H1 (cell line): Measurements from ENCODE around the gene GK2. TPM values are rescaled to one million over a fixed set of nuclear protein-coding genes. Genes with fewer than 3 reads are reported as not detected.

ENCODE experiments used
- CTCF ChIA-PET: fragments of 300-600 bp; sonication (Branson Sonifier 250); formaldehyde crosslinking; loops from one replicate; lab custom pipeline; 2021; ENCODE audit not compliant: partially characterized antibody; lab: Charles Lee
- POLR2A ChIA-PET: fragments of 300-600 bp; sonication (Branson Sonifier 250); formaldehyde crosslinking; loops from one replicate; lab custom pipeline; 2021; ENCODE audit warnings: inconsistent platforms; ENCODE audit not compliant: partially characterized antibody; lab: Charles Lee
- DNase-seq, 2 experiments: peaks; one replicate each; pipeline versions ENCODE4 v3.0.0 to v3.0.0-alpha.2; 2010 to 2022; ENCODE audit warnings: low spot score in 2 of 2, low read depth in 1 of 2, mixed read lengths in 1 of 2
- FAIRE-seq: peaks from 2 replicates; lab custom pipeline; 2011; peaks lifted over from hg19 to GRCh38; lab: Jason Lieb, UNC
- H2AFZ ChIP-seq: 2 replicates; pipeline ENCODE4 v1.8.1; 2012; ENCODE audit warnings: low read length, inconsistent platforms
- H2AK5ac ChIP-seq: 2 replicates; pipeline ENCODE4 v1.6.1; 2013; ENCODE audit warnings: low read depth, low read length
- H2BK120ac ChIP-seq: replicated peaks from 2 replicates; pipeline ENCODE3; 2013; ENCODE audit warnings: low read depth, low read length, inconsistent platforms
- H2BK12ac ChIP-seq: 2 replicates; pipeline ENCODE4 v1.6.1; 2013; ENCODE audit warnings: low read depth, low read length
- H2BK15ac ChIP-seq: 2 replicates; pipeline ENCODE4 v1.6.1; 2013; ENCODE audit warnings: low read length
- H2BK20ac ChIP-seq: 2 replicates; pipeline ENCODE4 v1.6.1; 2013; ENCODE audit warnings: low read length
- H2BK5ac ChIP-seq: 2 replicates; pipeline ENCODE4 v1.6.1; 2013; ENCODE audit warnings: low read depth, low read length
- H3K14ac ChIP-seq: 2 replicates; pipeline ENCODE4 v1.6.1; 2013; ENCODE audit warnings: inconsistent platforms; ENCODE audit not compliant: insufficient read length
- H3K18ac ChIP-seq: 2 replicates; pipeline ENCODE4 v1.6.1; 2013; ENCODE audit warnings: low read length; ENCODE audit errors: extremely low read depth
- H3K23ac ChIP-seq: 2 replicates; pipeline ENCODE4 v1.6.1; 2013; ENCODE audit warnings: inconsistent platforms; ENCODE audit not compliant: insufficient read length
- H3K23me2 ChIP-seq: 2 replicates; pipeline ENCODE4 v1.6.1; 2013; ENCODE audit warnings: low read depth, low read length
- H3K27ac ChIP-seq: 2 replicates; pipeline ENCODE4 v1.6.1; 2011; ENCODE audit warnings: low read depth, low read length, inconsistent platforms
- H3K27me3 ChIP-seq, 4 experiments: replicated peaks in 1 of 4; 1 replicate in 1 of 4; 2 replicates in 3 of 4; pipeline versions ENCODE4 v1.6.1 to v1.8.1; 2011 to 2013; ENCODE audit warnings: low read length in 3 of 4, mild to moderate bottlenecking in 3 of 4, inconsistent platforms in 2 of 4, mixed read lengths in 2 of 4, moderate library complexity in 1 of 4; ENCODE audit not compliant: control insufficient read depth in 3 of 4, insufficient read depth in 3 of 4; ENCODE audit errors: extremely low read depth in 1 of 4
- H3K36me3 ChIP-seq, 4 experiments: 2 replicates each; pipeline versions ENCODE4 v1.6.1 to v1.8.1; 2011 to 2013; ENCODE audit warnings: mild to moderate bottlenecking in 4 of 4, low read length in 3 of 4, moderate library complexity in 2 of 4, control low read depth in 1 of 4, inconsistent platforms in 1 of 4; ENCODE audit not compliant: insufficient read depth in 4 of 4, control insufficient read depth in 2 of 4
- H3K4ac ChIP-seq: replicated peaks from 2 replicates; pipeline ENCODE3; 2013; ENCODE audit warnings: low read length, low read depth, mixed read lengths, inconsistent platforms; ENCODE audit not compliant: insufficient read length
- H3K4me1 ChIP-seq, 4 experiments: replicated peaks in 1 of 4; 1 replicate in 1 of 4; 2 replicates in 3 of 4; pipeline versions ENCODE4 v1.6.1 to v1.8.1; 2011 to 2013; ENCODE audit warnings: low read length in 3 of 4, inconsistent platforms in 2 of 4, mixed read lengths in 1 of 4; ENCODE audit not compliant: insufficient read depth in 4 of 4, control insufficient read depth in 3 of 4
- H3K4me2 ChIP-seq, 2 experiments: 2 replicates each; pipeline versions ENCODE4 v1.6.1 to v1.8.1; 2011 to 2013; ENCODE audit warnings: low read depth in 2 of 2, low read length in 2 of 2, control low read depth in 1 of 2, inconsistent platforms in 1 of 2, mild to moderate bottlenecking in 1 of 2; ENCODE audit not compliant: insufficient read depth in 1 of 2
- H3K4me3 ChIP-seq, 4 experiments: fragments of 200-600, 300-600 bp in 1 of 4; sonication (generic), shearing (Covaris generic), sonication (Bioruptor Twin) in 1 of 4; 2 replicates each; pipeline versions ENCODE4 v1.5.1 to v1.8.1; 2011 to 2016; ENCODE audit warnings: low read length in 4 of 4, low read depth in 3 of 4, control low read depth in 2 of 4, inconsistent platforms in 2 of 4, mild to moderate bottlenecking in 2 of 4, mixed read lengths in 1 of 4, moderate library complexity in 1 of 4; ENCODE audit not compliant: insufficient read depth in 2 of 4; ENCODE audit errors: extremely low read depth in 1 of 4
- H3K56ac ChIP-seq: replicated peaks from 2 replicates; pipeline ENCODE3; 2013; ENCODE audit warnings: low read depth, mild to moderate bottlenecking, mixed read lengths, low read length, inconsistent platforms; ENCODE audit not compliant: insufficient read length
- H3K79me1 ChIP-seq: 2 replicates; pipeline ENCODE4 v1.6.1; 2013; ENCODE audit warnings: low read depth, low read length, control low read depth
- H3K79me2 ChIP-seq, 2 experiments: 2 replicates each; pipeline versions ENCODE4 v1.6.1 to v1.8.1; 2012 to 2013; ENCODE audit warnings: low read length in 2 of 2, mild to moderate bottlenecking in 2 of 2, inconsistent platforms in 1 of 2; ENCODE audit not compliant: insufficient read depth in 2 of 2, control insufficient read depth in 1 of 2
- H3K9ac ChIP-seq, 4 experiments: replicated peaks in 1 of 4; 1 replicate in 1 of 4; 2 replicates in 3 of 4; pipeline versions ENCODE4 v1.6.1 to v1.8.1; 2011 to 2013; ENCODE audit warnings: low read depth in 3 of 4, low read length in 3 of 4, control low read depth in 2 of 4, mild to moderate bottlenecking in 2 of 4, moderate library complexity in 2 of 4, inconsistent platforms in 1 of 4; ENCODE audit errors: extremely low read depth in 1 of 4
- H3K9me3 ChIP-seq, 2 experiments: 2 replicates each; pipeline versions ENCODE4 v1.6.1 to v1.8.1; 2012 to 2013; ENCODE audit warnings: mild to moderate bottlenecking in 2 of 2, moderate library complexity in 2 of 2, control low read depth in 1 of 2, inconsistent platforms in 1 of 2, low read depth in 1 of 2, low read length in 1 of 2, mixed read lengths in 1 of 2; ENCODE audit not compliant: insufficient read depth in 2 of 2
- H4K20me1 ChIP-seq, 2 experiments: replicated peaks in 1 of 2; 2 replicates each; pipeline versions ENCODE3 to v1.8.1; 2011 to 2013; ENCODE audit warnings: inconsistent platforms in 2 of 2, low read length in 2 of 2, mild to moderate bottlenecking in 1 of 2; ENCODE audit not compliant: insufficient read depth in 2 of 2, control insufficient read depth in 1 of 2
- H4K5ac ChIP-seq: 2 replicates; pipeline ENCODE4 v1.6.1; 2013; ENCODE audit warnings: low read length, low read depth, mixed read lengths, inconsistent platforms; ENCODE audit not compliant: insufficient read length
- H4K8ac ChIP-seq: 2 replicates; pipeline ENCODE4 v1.8.0; 2013; ENCODE audit warnings: mild to moderate bottlenecking, moderate library complexity, low read length, inconsistent platforms; ENCODE audit not compliant: insufficient read depth; ENCODE audit errors: extremely low read depth
- H4K91ac ChIP-seq: replicated peaks from 2 replicates; pipeline ENCODE3; 2013; ENCODE audit warnings: low read length, mixed read lengths, inconsistent platforms; ENCODE audit not compliant: insufficient read length
- CBX8 ChIP-seq: fragments of 300-800, 300-1000 bp; sonication (generic); IDR thresholded peaks from 2 replicates; pipeline ENCODE4 v1.7.1; 2016; ENCODE audit warnings: low read depth, low read length, borderline replicate concordance
- CEBPB ChIP-seq: IDR thresholded peaks from 2 replicates; pipeline ENCODE4 v1.6.1; 2012; ENCODE audit warnings: low read depth, low read length
- EP300 ChIP-seq, 2 experiments: IDR thresholded peaks; 1 replicate in 1 of 2; 2 replicates in 1 of 2; pipeline ENCODE4 v1.6.1; 2011 to 2012; ENCODE audit warnings: low read depth in 2 of 2, low read length in 2 of 2, mild to moderate bottlenecking in 2 of 2, borderline replicate concordance in 1 of 2, inconsistent platforms in 1 of 2, moderate library complexity in 1 of 2
- FOSL1 ChIP-seq: IDR thresholded peaks from 2 replicates; pipeline ENCODE4 v1.6.1; 2011; ENCODE audit warnings: mild to moderate bottlenecking, low read depth, low read length, moderate library complexity; ENCODE audit not compliant: insufficient read depth
- HDAC2 ChIP-seq, 2 experiments: fragments of 300-600 bp in 1 of 2; sonication (generic) in 1 of 2; IDR thresholded peaks; 2 replicates each; pipeline ENCODE4 v1.6.1; 2011 to 2012; ENCODE audit warnings: low read depth in 2 of 2, low read length in 2 of 2, mild to moderate bottlenecking in 2 of 2, moderate library complexity in 2 of 2, borderline replicate concordance in 1 of 2, inconsistent platforms in 1 of 2
- HDAC6 ChIP-seq: IDR thresholded peaks from one replicate; pipeline ENCODE4 v1.7.1; 2012; ENCODE audit warnings: low read depth, mild to moderate bottlenecking, inconsistent platforms, low read length, moderate library complexity
- MAFK ChIP-seq: IDR thresholded peaks from 2 replicates; pipeline ENCODE4 v1.6.1; 2012; ENCODE audit warnings: low read depth, mild to moderate bottlenecking, improper control_type of control experiment, low read length
- MAX ChIP-seq: IDR thresholded peaks from 2 replicates; pipeline ENCODE4 v1.6.1; 2012; ENCODE audit warnings: inconsistent platforms
- RAD21 ChIP-seq, 2 experiments: IDR thresholded peaks in 1 of 2; conservative IDR thresholded peaks in 1 of 2; 2 replicates each; pipeline ENCODE4 v1.6.1; 2011; ENCODE audit warnings: low read depth in 2 of 2, low read length in 2 of 2, improper control_type of control experiment in 1 of 2, inconsistent platforms in 1 of 2, mild to moderate bottlenecking in 1 of 2, moderate library complexity in 1 of 2
- SIN3A ChIP-seq, 2 experiments: IDR thresholded peaks in 1 of 2; conservative IDR thresholded peaks in 1 of 2; 2 replicates each; pipeline ENCODE4 v1.6.1; 2011 to 2012; ENCODE audit warnings: low read length in 2 of 2, improper control_type of control experiment in 1 of 2, low read depth in 1 of 2, mild to moderate bottlenecking in 1 of 2
- SIX5 ChIP-seq: IDR thresholded peaks from 2 replicates; pipeline ENCODE4 v1.6.1; 2011; ENCODE audit warnings: mild to moderate bottlenecking, low read depth, low read length
- TBP ChIP-seq: IDR thresholded peaks from 2 replicates; pipeline ENCODE4 v1.6.1; 2011; ENCODE audit warnings: low read depth, low read length, improper control_type of control experiment
- TCF12 ChIP-seq: IDR thresholded peaks from 2 replicates; pipeline ENCODE4 v1.6.1; 2011; ENCODE audit warnings: low read depth, mild to moderate bottlenecking, low read length
- WGBS, 2 experiments: shearing (Covaris generic) in 1 of 2; methylation state at CpG; one replicate each; pipeline versions ENCODE4 v1.1.6 to v1.1.7; 2013 to 2015; ENCODE audit warnings: low lambda C conversion rate in 2 of 2, mixed read lengths in 2 of 2, inconsistent platforms in 1 of 2, low coverage in 1 of 2, missing lambda C conversion rate in 1 of 2; ENCODE audit not compliant: insufficient replicate concordance in 2 of 2, insufficient coverage in 1 of 2, insufficient read length in 1 of 2; ENCODE audit errors: extremely low coverage in 1 of 2, missing lambda C conversion rate in 1 of 2; 5-methylcytosine and 5-hydroxymethylcytosine counted together
- polyA plus RNA-seq, 7 experiments: library from polyadenylated mRNA; depleted of rRNA in 3 of 7; stranded (reverse) in 5 of 7; unstranded in 2 of 7; fragments of >200 nt in 5 of 7; fragments of 200-250 nt in 2 of 7; gene quantifications; 1 replicate in 5 of 7; 2 replicates in 1 of 7; 4 replicates in 1 of 7; pipeline versions ENCODE4 v1.2.1 to v1.2.3, GENCODE V29; 2011 to 2013; ENCODE audit warnings: missing spikeins in 2 of 7, mixed read lengths in 2 of 7
- total RNA-seq: library from RNA; stranded (reverse); fragmentation: NEBNext Ultra II Directional; extraction: Animal tissue kit (Norgen Biotek cat#: 25700); gene quantifications from 2 replicates; pipeline ENCODE4 v1.2.1, GENCODE V29; 2021

GK2 gene
- total and polyA plus RNA-seq, 2 of the 8 experiments (the other 6 are each of a cell fraction or from before 2014, with no cell fraction given), result not detected

GRCh38 chr4:79413886-79414285, 5.9 kb upstream of the GK2 start:
- H3K18ac ChIP-seq, result no peak overlapping the region
- H3K9ac ChIP-seq, result no peak overlapping the region
- H3K36me3 ChIP-seq, result no peaks in the 10 kb centered on the region
- DNase-seq, result no peak
- H3K79me1 ChIP-seq, result no peaks in the 10 kb centered on the region
- H3K4me1 ChIP-seq, result peaks cover 0 to 4% (median 0%) of the 10 kb centered on the region in 4 experiments; a peak in 3 of 7 replicates
- no peaks in the 10 kb centered on the region for H3K23me2 ChIP-seq
- H3K27me3 ChIP-seq, result no peaks in the 10 kb centered on the region
- no peaks in the 10 kb centered on the region for H3K79me2 ChIP-seq
- H2BK12ac ChIP-seq, result no peak overlapping the region
- no peak overlapping the region for H2AFZ ChIP-seq
- no peak overlapping the region for H4K5ac ChIP-seq
- H2AK5ac ChIP-seq, result no peak overlapping the region
- no peak overlapping the region for H3K56ac ChIP-seq
- H3K23ac ChIP-seq, result no peak overlapping the region
- no peak for TF ChIP-seq TBP
- no peak for TF ChIP-seq FOSL1
- TF ChIP-seq SIX5, result no peak
- no peak for TF ChIP-seq EP300 (IDR thresholded peaks at IDR 0.05; ENCODE audit: borderline replicate concordance in 1 of 2, low read depth in 2 of 2, low read length in 2 of 2)
- no peak for TF ChIP-seq MAX
- TF ChIP-seq TCF12, result no peak
- TF ChIP-seq SIN3A (conservative IDR thresholded peaks at IDR 0.05 in 1 of 2, IDR thresholded peaks at IDR 0.05 in 1 of 2; ENCODE audit: low read depth in 1 of 2, low read length in 2 of 2), result no peak
- TF ChIP-seq CBX8, result no peak
- no peak for TF ChIP-seq RAD21 (IDR thresholded peaks at IDR 0.05 in 1 of 2, conservative IDR thresholded peaks at IDR 0.05 in 1 of 2; ENCODE audit: low read depth in 2 of 2, low read length in 2 of 2)
- TF ChIP-seq MAFK, result no peak
- TF ChIP-seq HDAC6, result no peak
- no peak for TF ChIP-seq HDAC2 (IDR thresholded peaks at IDR 0.05; ENCODE audit: borderline replicate concordance in 1 of 2, low read depth in 2 of 2, low read length in 2 of 2)
- no peak for TF ChIP-seq CEBPB
- H2BK15ac ChIP-seq, result no peak overlapping the region
- no peak overlapping the region for H4K91ac ChIP-seq
- WGBS, 2 experiments, result 85% methylated on average over 3 of the region's 3 CpGs; no CpG with 5 or more reads in 1 of the 2 experiments
- H3K4ac ChIP-seq, result no peak overlapping the region
- no peak overlapping the region for H4K8ac ChIP-seq
- no peak for FAIRE-seq
- H2BK20ac ChIP-seq, result no peak overlapping the region
- ChIA-PET CTCF (no interaction called here), POLR2A (no interaction called here)
- H3K4me2 ChIP-seq, result no peak overlapping the region
- no peak overlapping the region for H3K27ac ChIP-seq
- no peak overlapping the region for H3K14ac ChIP-seq
- H3K4me3 ChIP-seq, result no peak overlapping the region
- no peak overlapping the region for H2BK5ac ChIP-seq
- H3K9me3 ChIP-seq, result no peaks in the 10 kb centered on the region
- H2BK120ac ChIP-seq, result no peak overlapping the region
- no peaks in the 10 kb centered on the region for H4K20me1 ChIP-seq
